ENCODE data around the gene TSPAN18. TPM values are rescaled to one million over a fixed set of nuclear protein-coding genes. Genes with fewer than 3 reads are reported as not detected.

The TSPAN18 gene
- total RNA-seq, 1 experiment from 2014 or later = 18.3 TPM

GRCh38 chr11:44846852-44847251 is 120.1 kb downstream of the TSPAN18 start:
- POLR2A ChIA-PET = no interaction called here
- intact Hi-C loops (cut with micrococcal nuclease) = no loop called here
- H3K9ac ChIP-seq (ENCODE audit: low read length) = no peak overlapping the region
- H3K4me3 ChIP-seq (replicated peaks in 1 of 2; ENCODE audit: low read depth in 1 of 2, low read length in 2 of 2) = no peak overlapping the region
- no peaks in the 10 kb centered on the region for H4K20me1 ChIP-seq (ENCODE audit: insufficient read depth)
- CTCF ChIA-PET = no interaction called here
- no peaks in the 10 kb centered on the region for H3K79me2 ChIP-seq (ENCODE audit: insufficient read depth, low read length)
- TF ChIP-seq REST (IDR thresholded peaks at IDR 0.05; ENCODE audit: low read depth) (no peak), RAD21 (IDR thresholded peaks at IDR 0.05; ENCODE audit: low read depth) (no peak), ZNF274 (IDR thresholded peaks at IDR 0.05; ENCODE audit: low read depth, low read length) (no peak)
- BruUV-seq (replicated peaks) = no TSS peak
- ATAC-seq (no peak), DNase-seq (ENCODE audit: low read depth, low spot score) (no peak)
- RAD21 ChIA-PET (ENCODE audit: low non-redundant PET in 1 of 2, low total read pairs in 2 of 2, uncharacterized antibody in 2 of 2, unreplicated experiment in 2 of 2) = no interaction called here
- H3K4me1 ChIP-seq (ENCODE audit: control insufficient read depth in 1 of 2, insufficient read depth in 2 of 2, low read length in 2 of 2) = no peaks in the 10 kb centered on the region
- H3K36me3 ChIP-seq (ENCODE audit: control insufficient read depth in 1 of 2, insufficient read depth in 2 of 2, low read length in 2 of 2) = no peaks in the 10 kb centered on the region
- no peaks in the 10 kb centered on the region for H3K9me2 ChIP-seq (ENCODE audit: insufficient read depth)
- H3K4me2 ChIP-seq (ENCODE audit: low read length) = no peak overlapping the region
- H3K27me3 ChIP-seq (ENCODE audit: insufficient read depth, low read length) = no peaks in the 10 kb centered on the region
- no peak overlapping the region for H2AFZ ChIP-seq (ENCODE audit: low read depth, low read length, poor library complexity, severe bottlenecking)
- H3K9me3 ChIP-seq (ENCODE audit: control insufficient read depth in 1 of 2, insufficient read depth in 1 of 2, low read depth in 1 of 2, low read length in 2 of 2) = 0 out of 4 replicates have a peak, but pooled peaks cover 0 to 3% of the 10 kb centered on the region in 2 experiments
- no peak overlapping the region for H3K27ac ChIP-seq (ENCODE audit: low read depth, low read length)

GRCh38 chr11:44847316-44847715 is 120.6 kb downstream of the TSPAN18 start:
- POLR2A ChIA-PET = no interaction called here
- no peak overlapping the region for H3K4me2 ChIP-seq (ENCODE audit: low read length)

More at GRCh38 chr11:44847316-44847715, 120.6 kb downstream of the TSPAN18 start:
- Histone ChIP-seq H3K36me3 (ENCODE audit: control insufficient read depth in 1 of 2, insufficient read depth in 2 of 2, low read length in 2 of 2) (no peaks in the 10 kb centered on the region), H3K4me3 (replicated peaks in 1 of 2; ENCODE audit: low read depth in 1 of 2, low read length in 2 of 2) (no peak overlapping the region), H3K9ac (ENCODE audit: low read length) (no peak overlapping the region), H3K27me3 (ENCODE audit: insufficient read depth, low read length) (no peaks in the 10 kb centered on the region), H3K9me3 (ENCODE audit: control insufficient read depth in 1 of 2, insufficient read depth in 1 of 2, low read depth in 1 of 2, low read length in 2 of 2) (0 out of 4 replicates have a peak, but pooled peaks cover 0 to 3% of the 10 kb centered on the region in 2 experiments), H3K9me2 (ENCODE audit: insufficient read depth) (no peaks in the 10 kb centered on the region), H4K20me1 (ENCODE audit: insufficient read depth) (no peaks in the 10 kb centered on the region), H2AFZ (ENCODE audit: low read depth, low read length, poor library complexity, severe bottlenecking) (no peak overlapping the region), H3K27ac (ENCODE audit: low read depth, low read length) (no peak overlapping the region), H3K79me2 (ENCODE audit: insufficient read depth, low read length) (no peaks in the 10 kb centered on the region), H3K4me1 (ENCODE audit: control insufficient read depth in 1 of 2, insufficient read depth in 2 of 2, low read length in 2 of 2) (no peaks in the 10 kb centered on the region)
- ChIA-PET RAD21 (ENCODE audit: low non-redundant PET in 1 of 2, low total read pairs in 2 of 2, uncharacterized antibody in 2 of 2, unreplicated experiment in 2 of 2) (no interaction called here), CTCF (no interaction called here)
- BruUV-seq (replicated peaks) = no TSS peak
- intact Hi-C loops (cut with micrococcal nuclease) = no loop called here
- no peak for DNase-seq (ENCODE audit: low read depth, low spot score)
- no peak for ATAC-seq
- TF ChIP-seq CTCF (IDR thresholded peaks at IDR 0.05 in 2 of 3, conservative IDR thresholded peaks at IDR 0.05 in 1 of 3; ENCODE audit: borderline replicate concordance in 1 of 3, insufficient read depth in 1 of 3, low read depth in 2 of 3, low read length in 2 of 3) = no peak

All from HCT116 (cell line).